Activated naive CD4-positive, alpha-beta T cell treated with anti-CD3 and anti-CD28 coated beads, Interleukin-2, amount 50 U/mL, for 24 hours (primary cell): Measurements from ENCODE around the gene TAL1.

ENCODE experiments used
- H3K27ac Mint-ChIP-seq: one replicate; pipeline ENCODE4 v1.8.0; 2021; ENCODE audit warnings: mild to moderate bottlenecking, mixed read lengths
- H3K27me3 Mint-ChIP-seq: one replicate; pipeline ENCODE4 v1.8.0; 2021; ENCODE audit warnings: mixed read lengths
- H3K36me3 Mint-ChIP-seq: one replicate; pipeline ENCODE4 v1.8.0; 2021; ENCODE audit warnings: mixed read lengths
- H3K4me1 Mint-ChIP-seq: one replicate; pipeline ENCODE4 v1.8.0; 2021; ENCODE audit warnings: mixed read lengths
- H3K4me3 Mint-ChIP-seq: one replicate; pipeline ENCODE4 v1.8.0; 2021; ENCODE audit warnings: mild to moderate bottlenecking, mixed read lengths
- H3K9me3 Mint-ChIP-seq: one replicate; pipeline ENCODE4 v1.8.0; 2021; ENCODE audit warnings: mixed read lengths

The TAL1 gene

DNA sequence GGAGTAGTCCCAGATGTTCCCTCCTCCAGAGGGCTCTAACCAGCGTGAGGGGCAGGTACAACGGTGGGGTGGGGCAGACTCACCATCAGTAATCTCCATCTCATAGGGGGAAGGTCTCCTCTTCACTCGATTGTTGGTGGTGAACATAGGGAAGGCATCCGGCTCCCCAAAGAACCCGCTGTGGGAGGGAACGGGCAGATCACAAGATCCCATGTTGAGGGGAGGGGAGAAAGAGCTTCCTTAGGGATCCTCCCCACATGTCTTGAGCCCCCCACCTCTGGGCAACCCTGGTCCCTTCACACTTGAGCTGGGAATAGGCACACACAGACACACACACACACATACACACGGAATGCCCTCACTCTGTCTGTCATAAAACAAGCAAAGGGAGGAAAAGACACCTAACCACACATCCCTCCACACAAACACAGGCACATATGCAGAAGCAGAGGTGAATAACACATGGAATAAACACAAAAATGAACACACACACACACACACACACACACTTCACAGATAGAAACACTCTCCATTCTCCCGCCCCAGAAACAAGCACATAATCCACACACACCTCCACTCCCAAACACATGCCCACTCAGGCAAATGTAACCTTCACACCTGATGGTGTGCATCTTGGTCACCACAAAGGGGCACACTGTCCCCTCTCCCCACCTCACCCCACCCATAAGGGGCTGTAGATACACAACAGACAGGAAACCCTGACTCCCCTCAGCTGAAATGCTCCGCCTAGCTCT is 7.9 kb downstream of the TAL1 start:
- H3K36me3 Mint-ChIP-seq, result no peaks in the 10 kb centered on the region
- no peaks in the 10 kb centered on the region for H3K9me3 Mint-ChIP-seq
- H3K4me1 Mint-ChIP-seq, result peaks cover 7% of the 10 kb centered on the region
- no peak overlapping the region for H3K4me3 Mint-ChIP-seq
- H3K27ac Mint-ChIP-seq, result no peak overlapping the region
- peaks cover 32% of the 10 kb centered on the region for H3K27me3 Mint-ChIP-seq

DNA sequence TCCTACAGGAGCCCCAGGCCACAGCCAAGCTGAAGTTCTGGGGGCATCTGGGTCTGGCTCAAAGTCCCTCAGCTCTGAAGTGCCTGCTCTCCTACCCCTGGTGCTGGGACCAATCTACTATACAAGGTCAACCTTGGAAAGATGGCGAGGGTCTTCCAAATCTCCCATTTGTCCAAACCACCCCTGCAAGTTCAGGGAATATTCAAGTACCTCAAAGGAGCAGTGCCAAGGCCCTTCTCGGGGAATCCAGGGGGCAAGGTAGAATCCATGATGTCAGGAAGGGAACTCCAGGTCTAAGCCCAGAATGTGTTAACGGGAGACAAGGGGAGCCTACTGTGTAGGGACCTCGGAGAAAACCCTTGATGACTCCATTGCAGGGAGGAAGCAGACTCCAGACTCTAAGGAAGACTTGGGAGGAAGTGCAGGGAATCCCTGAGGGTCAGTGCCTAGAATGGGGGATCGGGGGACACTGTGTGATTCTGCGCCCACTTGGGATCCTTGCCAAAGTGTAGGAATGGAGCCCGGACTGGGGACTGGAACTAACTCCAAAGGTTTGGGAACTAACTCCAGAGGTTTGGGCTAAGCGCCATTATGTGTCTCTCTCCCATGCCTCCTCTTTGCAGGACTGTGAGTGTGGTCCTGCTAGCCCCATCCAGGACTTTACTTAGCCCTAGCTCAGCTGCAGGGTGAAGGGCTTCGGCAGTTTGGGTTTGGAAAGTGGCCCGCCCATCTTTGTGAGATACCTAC is 8.7 kb downstream of the TAL1 start:
- Mint-ChIP-seq H3K4me3 (no peak overlapping the region), H3K27me3 (peaks cover 27% of the 10 kb centered on the region), H3K36me3 (no peaks in the 10 kb centered on the region), H3K9me3 (no peaks in the 10 kb centered on the region), H3K27ac (no peak overlapping the region), H3K4me1 (peaks cover 6% of the 10 kb centered on the region)

DNA sequence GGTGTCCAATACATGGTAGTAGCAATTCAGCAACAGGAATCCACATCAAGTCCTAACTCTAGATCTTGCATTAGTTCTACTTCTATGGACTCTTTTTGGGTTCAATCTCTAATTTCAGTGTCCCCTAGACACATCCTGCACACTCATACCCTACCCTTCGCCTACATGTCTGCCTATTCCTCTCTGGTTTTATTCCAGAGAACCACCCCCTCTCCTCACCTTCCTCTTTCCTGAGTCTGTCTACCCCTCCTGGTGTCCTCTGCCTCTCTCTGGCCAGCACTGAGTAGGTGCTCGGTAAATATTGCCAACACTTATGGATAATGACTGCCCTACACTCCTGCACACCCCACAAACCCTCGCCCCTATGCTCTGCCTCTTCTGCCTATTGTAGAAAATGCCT is 9.5 kb downstream of the TAL1 start:
- no peaks in the 10 kb centered on the region for H3K9me3 Mint-ChIP-seq
- H3K4me1 Mint-ChIP-seq, result peaks cover 6% of the 10 kb centered on the region
- no peak overlapping the region for H3K4me3 Mint-ChIP-seq
- no peaks in the 10 kb centered on the region for H3K36me3 Mint-ChIP-seq
- H3K27me3 Mint-ChIP-seq, result peaks cover 20% of the 10 kb centered on the region
- H3K27ac Mint-ChIP-seq, result no peak overlapping the region

DNA sequence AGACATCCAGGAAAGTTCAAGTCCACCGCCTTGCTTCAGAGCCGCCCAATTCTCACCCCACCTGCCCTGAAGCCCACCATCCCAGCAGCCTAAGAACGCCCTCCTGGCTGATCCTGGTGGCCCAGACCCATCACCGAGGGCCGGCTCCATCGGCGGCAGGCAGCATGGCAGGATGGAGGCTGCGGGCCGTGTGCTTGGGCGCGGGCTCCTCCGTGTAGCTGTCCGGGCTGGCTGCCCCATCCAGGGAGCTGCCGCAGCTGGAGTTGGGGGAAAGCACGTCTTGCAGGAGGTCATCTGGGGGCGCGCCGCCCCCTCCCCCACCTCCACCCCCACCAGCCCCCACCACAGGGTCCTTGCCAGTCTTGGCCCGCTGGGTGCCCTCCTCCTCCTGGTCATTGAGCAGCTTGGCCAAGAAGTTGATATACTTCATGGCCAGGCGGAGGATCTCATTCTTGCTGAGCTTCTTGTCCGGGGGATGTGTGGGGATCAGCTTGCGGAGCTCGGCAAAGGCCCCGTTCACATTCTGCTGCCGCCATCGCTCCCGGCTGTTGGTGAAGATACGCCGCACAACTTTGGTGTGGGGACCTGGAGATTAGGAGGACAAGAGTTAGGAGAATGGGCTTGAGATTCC is 12.3 kb downstream of the TAL1 start:
- H3K4me1 Mint-ChIP-seq, result no peaks in the 10 kb centered on the region

DNA sequence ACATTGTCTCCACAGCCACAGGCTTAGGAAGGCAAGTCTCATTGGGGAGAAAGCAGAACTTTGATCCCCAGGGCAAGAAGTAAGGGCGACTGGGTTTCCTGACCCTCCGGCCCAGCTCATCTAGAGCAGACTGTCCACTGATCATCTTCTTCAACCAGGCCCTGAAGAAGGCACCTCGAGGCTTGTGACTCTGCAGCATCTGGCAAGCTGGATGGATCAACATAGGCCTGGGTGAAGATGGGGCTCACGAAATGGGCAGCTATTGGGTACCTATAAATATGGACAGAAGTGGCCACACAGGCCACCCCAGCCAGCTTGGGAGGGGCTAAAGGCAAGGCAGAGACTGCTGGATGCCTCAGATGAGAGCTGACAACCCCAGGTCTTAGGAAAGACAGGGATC is 13.0 kb downstream of the TAL1 start:
- Mint-ChIP-seq H3K4me3 (no peak overlapping the region), H3K27ac (no peak overlapping the region), H3K36me3 (no peaks in the 10 kb centered on the region), H3K4me1 (no peaks in the 10 kb centered on the region), H3K27me3 (peaks cover 6% of the 10 kb centered on the region), H3K9me3 (no peaks in the 10 kb centered on the region)

More for the DNA sequence above, 12.3 kb downstream of the TAL1 start:
- Mint-ChIP-seq H3K4me3 (no peak overlapping the region), H3K9me3 (no peaks in the 10 kb centered on the region), H3K27me3 (peaks cover 6% of the 10 kb centered on the region), H3K27ac (no peak overlapping the region), H3K36me3 (no peaks in the 10 kb centered on the region)

DNA sequence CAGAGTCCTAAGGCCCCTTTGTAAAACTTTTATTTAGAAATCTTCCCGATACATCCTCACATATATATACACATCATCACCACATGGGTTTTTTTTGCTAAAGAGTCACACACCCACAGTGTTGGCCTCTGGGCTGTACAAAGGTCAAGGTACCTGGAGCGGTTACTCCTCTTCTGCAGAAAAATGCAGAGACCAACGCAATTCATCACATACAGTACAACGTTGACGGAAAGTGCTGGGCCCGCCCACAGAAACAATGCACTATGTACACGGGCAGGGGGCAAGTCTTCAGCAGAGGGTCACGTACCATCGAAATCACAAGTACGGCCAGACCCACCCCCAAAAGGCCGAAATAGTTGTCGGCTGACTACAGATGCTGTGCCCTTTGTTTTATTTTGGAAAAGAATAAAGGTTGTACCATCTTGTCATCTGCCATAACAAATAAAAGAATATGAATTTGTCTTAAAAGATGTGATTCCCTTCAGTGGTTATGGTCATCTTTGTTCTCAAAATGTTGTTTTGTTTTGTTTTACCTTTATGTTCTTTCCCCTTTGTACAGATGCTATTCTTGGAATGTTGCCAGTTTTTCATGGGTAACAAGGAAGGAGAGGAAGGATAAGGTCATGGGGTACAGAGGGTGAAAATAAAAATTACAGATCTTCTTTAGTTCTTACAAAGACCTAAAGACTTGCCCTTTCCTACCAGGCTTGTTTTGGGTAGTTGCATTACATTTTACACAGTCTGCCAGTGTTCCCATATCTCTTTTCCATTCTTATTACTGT is 15.6 kb downstream of the TAL1 start:
- Mint-ChIP-seq H3K4me1 (no peaks in the 10 kb centered on the region), H3K4me3 (no peak overlapping the region), H3K27ac (no peak overlapping the region), H3K27me3 (peaks cover 6% of the 10 kb centered on the region), H3K36me3 (no peaks in the 10 kb centered on the region), H3K9me3 (no peaks in the 10 kb centered on the region)

DNA sequence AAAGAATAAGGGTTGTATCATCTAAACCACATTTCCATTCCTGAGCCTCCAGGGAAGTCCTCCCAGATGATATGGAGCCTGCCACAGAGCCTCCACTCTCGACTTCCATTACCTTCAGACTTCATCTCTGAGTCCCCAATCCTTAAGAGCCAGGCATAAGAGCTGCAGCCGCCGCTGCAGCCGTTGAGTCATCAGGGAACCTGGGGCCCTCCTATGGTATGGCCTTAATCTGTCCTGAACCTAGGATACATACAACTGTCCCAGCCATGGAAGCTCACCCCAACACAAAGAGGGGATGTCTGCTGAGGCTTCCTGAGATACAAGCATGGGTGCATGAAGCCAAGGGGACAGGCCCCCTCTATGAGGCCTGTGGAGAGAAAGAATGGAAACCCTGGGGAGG is 16.3 kb downstream of the TAL1 start:
- Mint-ChIP-seq H3K36me3 (no peaks in the 10 kb centered on the region), H3K27me3 (peaks cover 3% of the 10 kb centered on the region), H3K4me1 (no peaks in the 10 kb centered on the region), H3K4me3 (no peak overlapping the region), H3K9me3 (no peaks in the 10 kb centered on the region), H3K27ac (no peak overlapping the region)

DNA sequence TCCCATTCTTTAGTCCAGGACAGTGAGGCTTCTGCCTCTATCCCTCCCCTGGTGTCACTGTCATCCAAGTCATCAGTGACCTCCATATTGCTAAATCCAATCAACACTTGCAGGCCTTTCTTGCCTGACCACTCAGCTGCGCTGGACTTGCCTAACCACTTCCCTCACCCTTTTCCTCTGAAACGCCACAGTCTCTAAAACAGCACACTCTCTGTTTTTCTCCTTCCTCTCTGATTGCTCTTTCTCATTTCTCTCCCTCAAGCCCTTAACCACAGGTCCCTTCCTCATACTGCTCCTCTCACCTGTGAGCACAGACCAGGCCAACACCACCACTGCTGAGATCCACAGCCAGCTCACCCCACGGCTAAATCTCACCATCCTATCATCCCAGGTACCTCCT is 17.5 kb downstream of the TAL1 start:
- H3K9me3 Mint-ChIP-seq, result no peaks in the 10 kb centered on the region
- H3K27ac Mint-ChIP-seq, result no peak overlapping the region
- H3K36me3 Mint-ChIP-seq, result no peaks in the 10 kb centered on the region
- H3K4me3 Mint-ChIP-seq, result no peak overlapping the region
- no peaks in the 10 kb centered on the region for H3K4me1 Mint-ChIP-seq
- H3K27me3 Mint-ChIP-seq, result no peaks in the 10 kb centered on the region

DNA sequence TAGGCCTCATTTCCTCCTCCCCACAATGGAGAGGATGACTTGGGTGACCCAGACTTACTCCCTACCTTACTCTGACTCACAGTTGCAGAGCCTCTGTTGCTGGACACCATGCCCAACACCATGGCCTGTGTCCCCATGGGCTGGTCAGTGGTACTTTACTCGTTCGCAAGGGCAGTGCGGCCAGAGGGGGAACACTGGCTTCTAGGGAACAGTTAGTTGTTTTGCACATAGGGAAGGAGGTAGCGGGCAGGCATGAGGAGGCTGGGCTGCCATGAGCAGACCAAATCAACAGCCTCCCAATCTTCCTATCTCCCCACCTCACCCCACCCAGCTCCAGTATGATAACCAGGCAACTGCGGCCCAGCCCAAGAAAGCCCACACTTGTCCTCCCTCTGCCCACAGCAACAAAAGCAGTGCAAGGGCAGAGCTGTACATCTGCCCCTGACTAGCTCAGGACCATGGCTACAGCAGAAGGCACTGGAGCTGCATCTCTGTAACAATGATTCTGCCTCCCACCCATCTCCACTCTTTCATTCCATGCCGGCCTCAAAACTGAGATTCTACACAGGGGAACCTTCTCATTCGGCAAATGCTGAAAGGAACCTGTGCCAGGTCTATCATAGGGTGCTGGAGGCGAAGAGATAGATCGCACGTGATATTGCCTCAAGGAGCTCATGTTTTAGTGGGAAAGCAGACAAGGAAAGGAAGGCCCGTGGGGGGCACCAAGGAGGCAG is 18.6 kb downstream of the TAL1 start:
- Mint-ChIP-seq H3K27me3 (no peaks in the 10 kb centered on the region), H3K4me3 (no peak overlapping the region), H3K27ac (no peak overlapping the region), H3K4me1 (no peaks in the 10 kb centered on the region), H3K36me3 (no peaks in the 10 kb centered on the region), H3K9me3 (no peaks in the 10 kb centered on the region)

DNA sequence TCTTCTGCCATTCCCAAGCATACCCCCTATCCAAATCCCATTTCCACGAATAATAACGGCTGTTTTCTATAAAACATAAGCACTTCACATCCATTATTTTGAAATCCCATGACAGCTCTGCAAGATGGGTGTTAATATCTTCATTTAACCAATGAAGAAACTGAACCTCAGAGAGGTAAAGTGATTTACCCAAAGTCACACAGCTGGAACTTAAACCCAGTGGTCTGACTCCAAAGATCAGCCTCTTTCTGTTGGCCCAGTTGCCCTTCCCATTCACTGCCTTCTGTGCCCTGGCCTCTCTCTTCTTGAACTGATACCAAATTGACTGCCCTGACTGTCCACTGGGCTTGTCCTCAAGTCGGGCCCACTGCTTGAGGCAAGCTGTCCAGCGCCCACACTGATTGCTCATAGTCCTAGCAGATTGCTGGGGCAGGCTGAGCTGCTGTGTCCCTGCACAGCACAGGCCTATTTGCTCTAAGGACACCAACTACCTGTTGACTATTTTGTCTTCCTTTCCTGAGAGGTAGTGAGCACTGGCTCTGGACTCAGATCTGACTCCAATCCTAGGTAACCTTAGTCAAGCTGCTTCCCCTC is 19.3 kb downstream of the TAL1 start:
- H3K27ac Mint-ChIP-seq, result no peak overlapping the region
- no peaks in the 10 kb centered on the region for H3K4me1 Mint-ChIP-seq
- H3K27me3 Mint-ChIP-seq, result peaks cover 2% of the 10 kb centered on the region
- no peak overlapping the region for H3K4me3 Mint-ChIP-seq
- no peaks in the 10 kb centered on the region for H3K36me3 Mint-ChIP-seq
- H3K9me3 Mint-ChIP-seq, result no peaks in the 10 kb centered on the region

DNA sequence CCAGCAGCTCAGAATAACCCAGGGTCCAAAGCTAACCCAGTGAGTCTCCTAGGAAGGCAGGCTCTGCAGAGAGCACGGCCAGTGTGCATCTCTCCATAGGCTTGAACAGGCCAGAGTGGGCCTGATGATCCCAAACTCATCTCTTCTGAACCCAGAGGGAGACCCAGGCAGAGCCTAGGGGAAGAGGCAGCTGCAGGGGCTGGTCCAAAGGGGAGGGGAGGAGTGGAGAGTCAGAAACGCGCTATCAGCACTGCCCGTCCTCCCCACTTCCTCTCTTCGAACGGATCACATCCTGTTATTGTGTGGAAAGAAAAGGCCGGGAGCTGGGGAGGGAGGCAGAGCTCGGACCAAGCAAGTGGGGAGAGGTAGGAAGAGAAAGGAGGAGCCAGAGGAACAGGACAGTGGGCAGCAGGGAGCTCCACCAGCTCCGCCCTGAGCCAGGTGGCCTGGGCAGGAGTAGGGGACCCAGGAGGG is 20.2 kb downstream of the TAL1 start:
- no peak overlapping the region for H3K4me3 Mint-ChIP-seq
- no peaks in the 10 kb centered on the region for H3K36me3 Mint-ChIP-seq
- no peak overlapping the region for H3K27ac Mint-ChIP-seq
- H3K27me3 Mint-ChIP-seq, result peaks cover 2% of the 10 kb centered on the region
- no peaks in the 10 kb centered on the region for H3K9me3 Mint-ChIP-seq
- H3K4me1 Mint-ChIP-seq, result no peaks in the 10 kb centered on the region

DNA sequence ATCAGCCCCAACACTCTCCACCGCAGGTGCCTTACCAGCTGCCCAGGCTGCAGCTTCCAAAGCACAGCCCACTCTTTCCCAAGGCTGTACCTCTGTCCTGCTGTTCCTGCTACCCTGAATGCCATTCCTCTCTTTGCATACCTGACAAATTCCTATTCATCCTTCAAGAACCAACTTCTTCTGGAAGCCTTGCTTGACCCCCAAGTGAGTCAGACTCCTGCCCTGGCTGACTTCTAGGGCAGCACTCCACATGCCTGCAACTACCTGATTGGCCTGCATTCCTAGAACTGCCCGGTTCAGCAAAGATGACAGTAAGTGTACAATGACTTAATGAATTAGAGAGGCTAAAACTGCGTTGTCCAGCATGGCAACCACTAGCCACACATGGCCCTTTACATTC is 21.4 kb downstream of the TAL1 start:
- no peaks in the 10 kb centered on the region for H3K36me3 Mint-ChIP-seq
- no peak overlapping the region for H3K27ac Mint-ChIP-seq
- H3K4me3 Mint-ChIP-seq, result no peak overlapping the region
- no peaks in the 10 kb centered on the region for H3K9me3 Mint-ChIP-seq
- H3K4me1 Mint-ChIP-seq, result no peaks in the 10 kb centered on the region
- peaks cover 4% of the 10 kb centered on the region for H3K27me3 Mint-ChIP-seq

DNA sequence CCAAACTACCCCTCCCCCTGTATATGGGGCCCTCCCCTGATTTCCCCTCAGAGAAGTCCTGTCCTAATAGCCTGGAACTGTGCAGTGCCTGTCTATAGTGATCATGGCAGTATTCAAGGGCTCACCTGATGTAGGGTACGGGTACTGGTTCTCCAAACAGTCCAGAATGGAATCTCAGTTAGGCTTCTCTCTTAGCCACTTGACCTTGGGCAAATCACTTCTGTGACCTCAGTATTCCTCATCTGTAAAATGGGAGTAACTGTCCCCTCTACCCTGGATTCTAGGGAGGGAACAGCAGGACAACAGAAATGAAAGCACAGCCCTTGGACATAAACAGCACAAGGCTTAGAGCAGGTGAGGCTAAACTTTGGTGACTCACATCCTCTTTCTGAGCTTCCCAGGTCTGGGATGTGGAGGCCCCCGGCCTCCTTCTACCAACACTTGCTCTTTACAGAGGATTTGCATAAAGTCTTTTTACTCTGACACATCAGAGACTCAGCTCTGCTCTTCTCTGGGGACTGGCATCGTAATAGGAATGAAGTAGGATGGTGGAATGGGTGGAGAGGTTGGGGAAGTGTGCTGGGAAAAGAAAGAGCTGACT is 22.2 kb downstream of the TAL1 start:
- no peaks in the 10 kb centered on the region for H3K36me3 Mint-ChIP-seq
- no peak overlapping the region for H3K27ac Mint-ChIP-seq
- no peak overlapping the region for H3K4me3 Mint-ChIP-seq
- no peaks in the 10 kb centered on the region for H3K4me1 Mint-ChIP-seq
- H3K27me3 Mint-ChIP-seq, result peaks cover 6% of the 10 kb centered on the region
- no peaks in the 10 kb centered on the region for H3K9me3 Mint-ChIP-seq

DNA sequence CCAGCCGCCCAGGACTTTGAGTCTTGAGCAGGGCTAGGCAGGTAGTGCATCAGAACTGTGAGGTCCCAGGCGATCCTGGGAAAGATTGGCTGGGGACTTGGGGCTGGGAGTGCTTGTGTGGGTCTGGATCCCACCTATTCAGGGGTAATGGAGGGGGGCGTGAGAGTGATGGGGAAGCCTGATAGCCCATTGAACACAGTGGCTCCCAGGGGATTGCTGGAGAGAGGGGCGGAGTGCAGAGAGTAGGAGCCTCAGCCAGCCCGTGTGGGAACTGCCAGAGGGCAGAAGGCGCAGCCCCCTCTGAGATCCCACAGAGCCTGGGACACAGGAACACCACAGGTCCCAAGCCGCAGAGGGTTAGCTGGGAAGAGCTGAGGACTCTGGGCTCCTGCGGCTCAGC is 22.9 kb downstream of the TAL1 start:
- Mint-ChIP-seq H3K9me3 (no peaks in the 10 kb centered on the region), H3K36me3 (no peaks in the 10 kb centered on the region), H3K27me3 (peaks cover 11% of the 10 kb centered on the region), H3K4me3 (no peak overlapping the region), H3K4me1 (no peaks in the 10 kb centered on the region), H3K27ac (no peak overlapping the region)
